Gastroesophageal sphincter (tissue), 4 donors: Measurements from ENCODE around the gene GPLD1. TPM values are rescaled to one million over a fixed set of nuclear protein-coding genes. Genes with fewer than 3 reads are reported as not detected.

ENCODE experiments used
- ATAC-seq: fragments of 150-250 bp; one replicate; pipeline ENCODE4 v1.9.1; 2016; ENCODE audit warnings: mild to moderate bottlenecking, moderate library complexity
- H3K27ac ChIP-seq, 4 donors: fragments of 200-600 bp; sonication (generic) in 3 of 4; 1 replicate in 3 of 4; 2 replicates in 1 of 4; pipeline ENCODE4 v1.5.1; 2016 to 2019
- H3K27me3 ChIP-seq: fragments of 200-600 bp; sonication (generic); one replicate; pipeline ENCODE4 v1.5.1; 2019
- H3K36me3 ChIP-seq, 2 donors: fragments of 200-600 bp; sonication (generic); one replicate each; pipeline ENCODE4 v1.5.1; 2019; ENCODE audit warnings: control low read depth in 1 of 2
- H3K4me1 ChIP-seq, 3 donors: fragments of 200-600 bp; sonication (generic); 1 replicate in 2 of 3; 2 replicates in 1 of 3; pipeline ENCODE4 v1.5.1; 2016 to 2019; ENCODE audit warnings: control low read depth in 2 of 3
- H3K4me3 ChIP-seq, 2 donors: fragments of 200-600 bp; sonication (generic); one replicate each; pipeline ENCODE4 v1.5.1; 2019; ENCODE audit warnings: mild to moderate bottlenecking in 1 of 2, moderate library complexity in 1 of 2
- H3K9me3 ChIP-seq, 3 donors: fragments of 200-600 bp; sonication (generic); one replicate each; pipeline ENCODE4 v1.5.1; 2017 to 2019; ENCODE audit warnings: control low read depth in 2 of 3
- CTCF ChIP-seq, 4 experiments: fragments of 200-600 bp in 2 of 4; fragments of 450-650 bp in 2 of 4; sonication (generic) in 1 of 4; IDR thresholded peaks; one replicate each; pipeline ENCODE4 v1.5.1; 2017 to 2019; ENCODE audit warnings: antibody characterized with exemption in 4 of 4, mild to moderate bottlenecking in 2 of 4, moderate library complexity in 2 of 4
- EP300 ChIP-seq: sonication (generic); formaldehyde crosslinking; IDR thresholded peaks from one replicate; pipeline ENCODE4 v1.6.1; 2017; ENCODE audit warnings: antibody characterized with exemption, mild to moderate bottlenecking
- POLR2A ChIP-seq, 2 donors: fragments of 450-650 bp; IDR thresholded peaks; one replicate each; pipeline ENCODE4 v1.6.1; 2017; ENCODE audit warnings: antibody characterized with exemption in 2 of 2, mild to moderate bottlenecking in 2 of 2, moderate library complexity in 1 of 2
- POLR2AphosphoS5 ChIP-seq: sonication (generic); formaldehyde crosslinking; IDR thresholded peaks from one replicate; pipeline ENCODE4 v1.6.1; 2017; ENCODE audit warnings: antibody characterized with exemption
- WGBS, 2 donors: methylation state at CpG; one replicate each; pipeline ENCODE4 v1.1.5; 2018; ENCODE audit warnings: low coverage in 1 of 2; 5-methylcytosine and 5-hydroxymethylcytosine counted together
- total RNA-seq, 4 donors: library from RNA; depleted of rRNA; stranded (reverse); fragments of >200 nt; gene quantifications; one replicate each; pipeline ENCODE4 v1.1.0, GENCODE V29; 2016

Gene GPLD1
- total RNA-seq, 4 donors from 2014 or later, result 3.8 to 7.8 (median 5.6) TPM

GRCh38 chr6:24454452-24454851 is 34.9 kb downstream of the GPLD1 start:
- Histone ChIP-seq H3K4me1 (no peaks in the 10 kb centered on the region), H3K27ac (no peak overlapping the region), H3K4me3 (no peak overlapping the region), H3K9me3 (no peaks in the 10 kb centered on the region), H3K27me3 (no peaks in the 10 kb centered on the region), H3K36me3 (peaks cover 0 to 22% of the 10 kb centered on the region in 2 donors)
- TF ChIP-seq POLR2A (IDR thresholded peaks at IDR 0.05) (no peak), CTCF (IDR thresholded peaks at IDR 0.05) (no peak), POLR2AphosphoS5 (no peak), EP300 (no peak)
- ATAC-seq, result no peak
- 72 to 84% methylated on average over 2 to 4 of the region's 5 CpGs for WGBS, 2 donors

GRCh38 chr6:24453921-24454320 is 35.5 kb downstream of the GPLD1 start:
- no peaks in the 10 kb centered on the region for H3K27me3 ChIP-seq
- H3K4me1 ChIP-seq, result no peaks in the 10 kb centered on the region
- H3K9me3 ChIP-seq, result no peaks in the 10 kb centered on the region
- TF ChIP-seq POLR2A (IDR thresholded peaks at IDR 0.05) (no peak), CTCF (IDR thresholded peaks at IDR 0.05) (no peak), POLR2AphosphoS5 (no peak), EP300 (no peak)
- H3K4me3 ChIP-seq, result no peak overlapping the region
- no peak overlapping the region for H3K27ac ChIP-seq
- H3K36me3 ChIP-seq, result peaks cover 0 to 18% of the 10 kb centered on the region in 2 donors
- ATAC-seq, result no peak
- 97 to 100% methylated on average over 1 to 9 of the region's 10 CpGs for WGBS, 2 donors

GRCh38 chr6:24451581-24452388 is 37.6 kb downstream of the GPLD1 start:
- H3K9me3 ChIP-seq, result no peaks in the 10 kb centered on the region
- H3K36me3 ChIP-seq, result peaks cover 0 to 12% of the 10 kb centered on the region in 2 donors
- no peak for TF ChIP-seq EP300
- TF ChIP-seq POLR2AphosphoS5, result no peak
- no peak for TF ChIP-seq CTCF (IDR thresholded peaks at IDR 0.05)
- no peak for TF ChIP-seq POLR2A (IDR thresholded peaks at IDR 0.05)
- WGBS, 2 donors, result 73 to 74% methylated on average over 11 to 12 of the region's 13 CpGs
- H3K4me1 ChIP-seq, result no peaks in the 10 kb centered on the region
- no peak overlapping the region for H3K4me3 ChIP-seq
- no peak overlapping the region for H3K27ac ChIP-seq
- ATAC-seq, result no peak
- no peaks in the 10 kb centered on the region for H3K27me3 ChIP-seq

- TF ChIP-seq POLR2AphosphoS5 (no peak), EP300 (no peak), POLR2A (IDR thresholded peaks at IDR 0.05) (no peak), CTCF (IDR thresholded peaks at IDR 0.05) (no peak)
- Histone ChIP-seq H3K27ac (no peak overlapping the region), H3K4me1 (no peaks in the 10 kb centered on the region), H3K9me3 (no peaks in the 10 kb centered on the region), H3K27me3 (no peaks in the 10 kb centered on the region), H3K4me3 (no peak overlapping the region), H3K36me3 (peaks cover 0 to 22% of the 10 kb centered on the region in 2 donors)
- ATAC-seq, result no peak
- WGBS, 2 donors, result 62 to 79% methylated on average over 5 of the region's 9 CpGs
Measured at GRCh38 chr6:24448828-24449525, 40.4 kb downstream of the GPLD1 start.
